ENCODE data around the gene TRAPPC10. TPM values are rescaled to one million over a fixed set of nuclear protein-coding genes. Genes with fewer than 3 reads are reported as not detected.

TRAPPC10 gene
- total RNA-seq, 2 experiments from 2014 or later: 50.5 to 52.9 TPM

- ChIA-PET POLR2A (no interaction called here), CTCF (no interaction called here)
Observed at GRCh38 chr21:44053567-44053966, 41.5 kb downstream of the TRAPPC10 start.

DNA sequence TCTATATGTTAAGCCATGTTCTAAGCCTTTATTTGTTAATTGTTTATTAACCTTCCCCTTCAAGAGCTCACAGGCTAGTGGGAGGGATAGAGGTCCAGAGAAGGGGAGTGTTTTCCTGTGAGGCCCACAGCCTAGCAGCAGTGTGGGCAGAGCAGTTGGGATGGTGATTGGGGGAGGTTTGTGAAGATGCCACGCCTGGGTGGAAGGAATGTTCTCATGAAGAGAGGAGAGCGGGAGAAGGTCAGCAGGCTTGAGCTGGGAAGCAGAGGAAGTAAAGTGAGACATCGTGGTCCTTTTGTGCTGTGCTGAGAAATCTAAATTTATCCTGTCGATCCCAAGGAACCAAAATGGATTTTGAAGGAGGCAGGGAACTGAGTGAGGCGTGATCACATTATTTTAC lies 42.6 kb downstream of the TRAPPC10 start:
- CTCF ChIA-PET: interaction anchor here (0.6 to 1.1 kb wide), 2 partner anchors 79 to 248 kb away, joined by 3 read pairs; no protein-coding TSS in a partner anchor
- POLR2A ChIA-PET: no interaction called here

DNA sequence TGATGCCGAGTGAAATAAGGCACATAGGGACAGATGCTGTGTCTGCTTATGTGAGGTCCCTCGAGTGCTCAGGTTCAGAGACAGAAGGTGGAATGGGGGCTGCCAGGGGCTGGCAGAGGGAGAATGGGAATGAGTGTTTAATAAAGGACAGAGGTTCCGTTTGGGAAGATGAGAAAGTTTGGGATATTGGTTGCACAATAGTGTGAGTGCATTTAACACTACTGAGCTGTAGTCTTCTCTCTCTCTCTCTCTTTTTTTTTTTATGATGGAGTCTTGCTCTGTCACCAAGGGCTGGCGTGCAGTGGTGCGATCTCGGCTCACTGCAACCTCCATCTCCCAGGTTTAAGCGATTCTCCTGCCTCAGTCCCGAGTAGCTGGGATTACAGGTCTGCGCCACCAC lies 44.9 kb downstream of the TRAPPC10 start:
- POLR2A ChIA-PET: no interaction called here
- CTCF ChIA-PET: no interaction called here

- CTCF ChIA-PET: no interaction called here
- POLR2A ChIA-PET: interaction anchor here (1.4 kb wide), 1 partner anchor 25 kb away, joined by 4 read pairs; no protein-coding TSS in a partner anchor
Observed at GRCh38 chr21:44057960-44058651, 46.0 kb downstream of the TRAPPC10 start.

DNA sequence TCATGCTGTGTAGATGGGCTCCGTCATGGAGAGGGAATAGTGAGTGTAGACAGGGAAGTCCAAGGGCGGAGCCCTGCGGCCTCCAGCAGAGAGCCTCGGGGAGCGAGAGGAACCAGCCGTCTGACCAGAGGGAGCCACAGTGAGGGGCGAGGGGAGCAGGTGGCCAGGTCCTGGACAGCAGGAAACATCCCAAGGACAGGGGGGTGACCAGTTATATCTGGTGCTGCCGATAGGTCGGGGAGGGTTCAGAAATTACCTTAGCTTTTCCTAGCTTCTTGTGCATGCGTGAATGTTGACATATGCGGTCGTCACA lies 46.5 kb downstream of the TRAPPC10 start:
- CTCF ChIA-PET: no interaction called here
- POLR2A ChIA-PET: interaction anchor here (1.4 kb wide), 1 partner anchor 24 kb away, joined by 4 read pairs; no protein-coding TSS in a partner anchor

DNA sequence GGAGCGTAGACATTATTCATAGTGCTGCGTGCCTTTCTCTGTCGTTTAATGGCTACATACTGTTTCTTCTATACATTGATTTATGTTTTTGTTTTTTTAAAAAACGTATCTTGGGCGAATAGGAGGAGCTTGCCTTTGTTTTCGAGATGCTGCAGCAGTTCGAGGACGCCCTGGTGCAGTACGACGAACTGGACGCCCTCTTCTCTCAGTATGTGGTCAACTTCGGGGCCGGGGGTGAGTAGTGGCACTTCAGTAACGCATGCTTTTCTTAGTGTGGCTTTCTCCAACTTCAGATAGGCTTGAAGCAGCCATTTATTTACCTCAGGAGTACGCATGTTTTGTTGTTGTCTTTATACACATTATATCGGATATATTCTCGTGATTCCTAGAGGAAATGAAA lies 46.9 kb downstream of the TRAPPC10 start:
- ChIA-PET CTCF (no interaction called here), POLR2A (interaction anchor here (1.4 kb wide), 1 partner anchor 24 kb away, joined by 4 read pairs; no protein-coding TSS in a partner anchor)

- ChIA-PET POLR2A (no interaction called here), CTCF (no interaction called here)
Observed at GRCh38 chr21:44059710-44060109, 47.6 kb downstream of the TRAPPC10 start.

DNA sequence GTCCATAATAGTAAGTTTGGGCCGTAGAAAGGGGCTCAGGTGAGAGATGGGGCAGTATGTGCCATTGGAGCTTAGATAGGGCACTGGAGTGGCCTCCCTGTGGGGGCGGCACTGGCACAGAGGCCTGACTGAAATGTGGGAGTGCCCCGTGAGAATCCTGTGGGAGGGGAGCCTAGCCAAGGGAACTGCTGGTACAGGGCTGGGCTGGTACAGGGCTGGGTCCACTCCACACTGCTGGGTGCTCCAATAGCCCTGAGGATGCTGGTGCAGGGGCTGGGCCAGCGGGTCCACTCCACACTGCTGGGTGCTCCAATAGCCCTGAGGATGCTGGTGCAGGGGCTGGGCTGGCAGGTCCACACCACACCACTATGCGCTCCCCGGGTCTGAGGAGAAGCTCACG lies 50.3 kb downstream of the TRAPPC10 start:
- POLR2A ChIA-PET: no interaction called here
- CTCF ChIA-PET: no interaction called here

DNA sequence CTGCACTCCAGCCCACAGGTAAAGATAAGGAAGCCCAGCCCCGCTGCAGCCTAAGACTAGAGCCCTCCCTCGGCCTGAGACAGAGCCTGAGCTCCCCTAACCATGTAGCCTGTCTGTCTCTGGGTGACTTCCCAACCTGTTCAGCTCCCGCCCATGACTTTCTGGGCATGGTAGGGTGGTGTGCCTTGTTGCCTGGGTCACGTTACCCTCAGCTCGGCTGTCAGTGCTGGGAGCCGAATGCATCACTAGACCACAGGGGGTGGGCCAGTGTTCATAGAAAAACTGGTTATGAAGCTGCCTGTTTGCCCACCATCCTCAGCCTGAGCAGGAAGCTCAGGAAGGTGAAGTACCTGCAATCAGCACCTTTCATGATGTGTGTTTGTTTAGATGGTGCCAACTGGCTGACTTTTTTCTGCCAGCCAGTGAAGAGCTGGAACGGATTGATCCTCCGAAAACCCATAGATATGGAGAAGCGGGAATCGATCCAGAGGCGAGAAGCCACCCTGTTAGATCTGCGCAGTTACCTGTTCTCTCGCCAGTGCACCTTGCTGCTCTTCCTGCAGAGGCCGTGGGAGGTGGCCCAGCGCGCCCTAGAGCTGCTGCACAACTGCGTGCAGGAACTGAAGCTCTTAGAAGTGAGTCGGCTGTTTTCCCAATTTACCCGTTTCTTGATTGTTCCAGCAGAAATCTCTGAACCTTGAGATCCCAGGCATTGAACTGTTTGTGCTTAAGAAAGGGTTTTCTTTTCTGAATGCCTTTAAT lies 51.2 kb downstream of the TRAPPC10 start:
- ChIA-PET CTCF (interaction anchor here (0.6 kb wide), 1 partner anchor 15 kb away, joined by 7 read pairs; no protein-coding TSS in a partner anchor), POLR2A (no interaction called here)

DNA sequence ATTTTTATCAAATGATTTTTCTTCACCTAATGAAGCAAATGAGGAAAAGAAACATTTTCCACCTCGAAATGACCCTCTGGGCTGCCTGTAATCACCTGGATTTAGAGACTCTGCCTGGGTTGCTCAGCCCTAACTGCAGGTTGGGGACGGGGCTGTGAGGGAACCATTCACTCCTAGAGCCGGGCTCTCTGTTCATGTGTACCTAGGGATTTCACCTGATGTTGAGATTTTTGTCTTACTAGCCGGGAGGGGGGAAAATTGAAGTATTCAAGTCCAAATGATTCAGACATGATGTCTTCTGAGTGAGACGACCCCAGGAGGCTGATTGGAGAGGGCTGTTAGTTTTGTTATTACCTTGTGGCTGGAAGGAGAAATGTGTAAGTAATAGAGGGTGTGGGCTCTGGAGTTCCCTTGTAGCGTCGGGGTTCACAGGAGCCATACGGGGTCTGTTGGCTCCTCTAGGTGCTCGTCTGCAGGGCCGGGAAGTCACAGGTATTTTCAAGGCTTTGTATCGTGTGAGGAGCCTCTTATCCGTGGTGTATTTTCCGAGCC lies 52.8 kb downstream of the TRAPPC10 start:
- ChIA-PET POLR2A (interaction anchor here (1.2 to 1.5 kb wide), 3 partner anchors 17 to 52 kb away, joined by 3 read pairs; no protein-coding TSS in a partner anchor), CTCF (interaction anchor here (0.8 kb wide), 1 partner anchor 17 kb away, joined by 3 read pairs; no protein-coding TSS in a partner anchor)

- POLR2A ChIA-PET: interaction anchor here (1.0 to 1.7 kb wide), 5 partner anchors 17 to 53 kb away, joined by 3 to 9 read pairs (median 3); partner anchors contain the start of gene TRAPPC10
Observed at GRCh38 chr21:44065428-44065827, 53.3 kb downstream of the TRAPPC10 start.

GRCh38 chr21:44066116-44066515 lies 54.0 kb downstream of the TRAPPC10 start:
- ChIA-PET POLR2A (interaction anchor here (1.0 to 1.7 kb wide), 5 partner anchors 16 to 54 kb away, joined by 3 to 9 read pairs (median 3); partner anchors contain the start of gene TRAPPC10), CTCF (interaction anchor here (1.3 kb wide), 1 partner anchor 15 kb away, joined by 3 read pairs; no protein-coding TSS in a partner anchor)

More at GRCh38 chr21:44065428-44065827, 53.3 kb downstream of the TRAPPC10 start:
- CTCF ChIA-PET: interaction anchor here (0.8 to 1.3 kb wide), 2 partner anchors 15 to 18 kb away, joined by 3 read pairs; no protein-coding TSS in a partner anchor

DNA sequence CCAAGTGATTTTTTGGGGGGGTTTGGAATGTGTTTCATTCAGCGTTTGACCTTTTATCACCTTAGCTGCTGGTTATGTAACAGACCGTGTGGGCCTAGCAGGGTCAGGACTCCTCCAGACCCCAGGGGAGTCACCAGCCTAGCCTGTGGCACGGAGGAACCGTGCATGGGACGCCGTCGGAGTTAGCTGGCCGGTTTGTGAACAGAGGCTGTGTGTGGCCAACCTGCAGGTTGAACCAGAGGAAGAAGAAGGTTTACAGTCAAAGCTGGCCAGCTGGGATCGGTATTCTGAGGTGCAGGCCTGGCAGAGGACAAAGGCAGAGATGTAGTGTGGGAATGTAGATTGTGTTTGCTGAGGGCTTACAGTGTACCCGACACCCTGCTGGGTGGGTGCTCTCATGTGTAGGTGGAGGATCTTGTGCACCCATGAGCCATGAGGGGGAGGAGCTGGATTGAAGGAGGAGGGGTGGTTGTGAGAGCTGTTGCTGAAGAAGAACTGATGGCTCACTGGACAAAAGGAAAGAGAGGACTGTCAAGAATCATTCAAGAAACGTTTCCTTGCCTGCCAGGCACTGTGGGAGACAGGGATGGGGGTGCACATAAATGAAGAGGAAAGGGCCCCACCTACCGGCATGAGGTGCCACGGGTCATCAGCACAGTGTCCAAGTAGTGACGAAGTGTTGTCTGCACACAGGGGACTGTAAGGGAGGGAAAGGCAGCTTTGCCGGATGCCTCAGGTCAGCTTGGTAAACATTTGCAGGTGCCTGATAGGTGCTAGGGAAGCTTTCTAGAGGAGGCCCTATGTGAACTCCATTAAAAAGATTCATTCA lies 55.1 kb downstream of the TRAPPC10 start:
- ChIA-PET CTCF (no interaction called here), POLR2A (interaction anchor here (1.7 kb wide), 1 partner anchor 17 kb away, joined by 9 read pairs; no protein-coding TSS in a partner anchor)

- CTCF ChIA-PET: no interaction called here
- POLR2A ChIA-PET: no interaction called here
Observed at GRCh38 chr21:44070391-44070790, 58.3 kb downstream of the TRAPPC10 start.

DNA sequence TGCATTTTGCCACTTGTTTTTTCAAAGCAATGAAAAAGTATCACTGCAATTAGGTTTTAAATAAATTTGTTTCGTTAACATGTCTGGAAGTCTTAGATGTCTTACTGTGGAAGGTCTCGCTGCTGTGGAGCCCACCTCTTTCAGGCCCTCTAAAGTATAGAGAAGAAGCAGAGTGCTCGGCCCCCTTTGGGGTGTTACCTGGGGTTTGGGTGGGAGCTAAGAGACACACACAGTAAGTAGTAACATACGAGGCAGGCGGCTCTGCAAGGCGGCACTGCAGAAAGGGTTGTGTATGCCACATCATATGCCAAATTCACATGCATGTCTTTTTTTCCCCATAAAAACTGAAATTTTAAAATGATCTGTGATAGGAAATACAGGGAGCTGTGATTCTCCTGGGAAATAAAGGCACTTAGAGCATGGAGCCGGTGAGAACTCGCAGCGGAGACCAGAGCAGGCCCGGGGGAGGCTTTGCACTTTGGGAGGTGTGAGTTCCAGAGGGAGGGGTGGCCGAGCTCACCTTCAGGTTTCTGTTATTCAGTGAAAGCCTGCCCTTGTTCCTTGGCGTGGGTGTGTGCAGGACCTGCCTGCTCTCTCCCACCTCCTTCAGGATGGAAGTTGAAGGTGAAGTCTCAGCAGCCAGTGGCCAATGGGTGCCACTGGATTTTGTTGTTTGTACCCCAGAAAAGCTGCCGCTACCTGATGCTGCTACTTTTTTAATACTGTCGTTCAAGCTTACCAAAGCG lies 59.4 kb downstream of the TRAPPC10 start:
- ChIA-PET CTCF (no interaction called here), POLR2A (no interaction called here)

DNA sequence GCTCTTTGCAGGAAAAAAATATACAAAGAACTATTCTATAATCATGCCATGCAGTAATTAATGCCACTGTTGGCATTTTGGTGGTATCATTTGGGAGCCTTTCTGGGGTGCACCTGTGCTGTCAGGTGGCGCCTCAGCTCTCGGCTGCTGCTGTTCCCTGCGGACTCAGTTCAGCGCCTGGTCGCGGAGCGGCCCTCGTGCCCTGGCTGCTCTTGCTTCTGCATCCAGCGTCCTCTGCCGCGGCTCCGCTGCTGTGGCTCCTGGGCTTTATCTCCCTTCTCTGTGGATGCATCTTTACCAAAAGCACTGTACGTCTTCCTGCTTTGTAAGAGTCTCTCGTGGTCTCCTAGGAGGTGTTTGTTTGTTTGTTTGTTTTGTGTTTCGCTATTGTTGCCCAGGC lies 60.0 kb downstream of the TRAPPC10 start:
- POLR2A ChIA-PET: no interaction called here

GRCh38 chr21:44074315-44074958 lies 62.3 kb downstream of the TRAPPC10 start:
- ChIA-PET POLR2A (no interaction called here), CTCF (no interaction called here)

More for the DNA sequence above, 60.0 kb downstream of the TRAPPC10 start:
- CTCF ChIA-PET: no interaction called here

GRCh38 chr21:44076316-44076715 lies 64.2 kb downstream of the TRAPPC10 start:
- CTCF ChIA-PET: interaction anchor here (0.7 kb wide), 1 partner anchor 348 kb away, joined by 3 read pairs; no protein-coding TSS in a partner anchor

More at GRCh38 chr21:44076316-44076715, 64.2 kb downstream of the TRAPPC10 start:
- POLR2A ChIA-PET: no interaction called here

Data from activated CD8-positive, alpha-beta memory T cell treated with anti-CD3 and anti-CD28 coated beads for 36 hours (primary cell).